Measurements from ENCODE around the gene CHRM1. TPM values are rescaled to one million over a fixed set of nuclear protein-coding genes. Genes with fewer than 3 reads are reported as not detected.

The CHRM1 gene
- total RNA-seq, 1 donor from 2014 or later, result not detected

DNA sequence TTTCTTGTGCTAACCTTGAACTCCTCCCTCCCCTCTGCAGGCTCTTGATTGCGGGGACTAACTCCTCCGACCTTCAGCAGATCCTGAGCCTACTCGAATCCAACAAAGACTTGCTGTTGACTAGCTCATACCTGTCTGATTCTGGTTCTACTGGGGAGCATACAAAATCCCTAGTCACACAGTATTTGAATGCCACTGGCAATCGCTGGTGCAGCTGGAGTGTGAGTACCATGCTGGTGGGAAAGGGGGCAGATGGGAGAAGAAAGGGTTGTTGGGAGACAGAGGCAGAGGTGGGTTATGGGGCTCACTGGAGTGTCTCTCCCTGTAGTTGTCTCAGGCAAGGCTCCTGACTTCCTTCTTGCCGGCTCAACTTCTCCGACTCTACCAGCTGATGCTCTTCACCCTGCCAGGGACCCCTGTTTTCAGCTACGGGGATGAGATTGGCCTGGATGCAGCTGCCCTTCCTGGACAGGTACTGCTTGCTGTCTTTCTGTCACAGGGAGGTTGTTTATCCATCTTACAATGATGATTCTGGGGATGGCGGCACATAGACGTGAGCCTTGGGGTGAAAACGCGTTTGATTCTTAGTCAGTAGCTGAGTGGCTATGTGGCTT lies 35.9 kb downstream of the CHRM1 start:
- Histone ChIP-seq H3K27me3 (ENCODE audit: control insufficient read depth, insufficient read depth, low read length) (no peaks in the 10 kb centered on the region), H3K4me3 (ENCODE audit: low read depth, low read length) (no peak overlapping the region), H3K36me3 (ENCODE audit: control insufficient read depth, insufficient read depth, low read length) (peaks cover 50% of the 10 kb centered on the region)
- DNase-seq (ENCODE audit: low read depth) (no peak), FAIRE-seq (no peak)
- no peak for TF ChIP-seq CTCF (IDR thresholded peaks at IDR 0.05; ENCODE audit: insufficient read depth, low read length, severe bottlenecking)

GRCh38 chr11:62883673-62884072 lies 37.5 kb downstream of the CHRM1 start:
- no peak for FAIRE-seq
- DNase-seq (ENCODE audit: low read depth), result no peak
- no peak for TF ChIP-seq CTCF (IDR thresholded peaks at IDR 0.05; ENCODE audit: insufficient read depth, low read length, severe bottlenecking)
- H3K36me3 ChIP-seq (ENCODE audit: control insufficient read depth, insufficient read depth, low read length), result peaks cover 49% of the 10 kb centered on the region
- H3K27me3 ChIP-seq (ENCODE audit: control insufficient read depth, insufficient read depth, low read length), result no peaks in the 10 kb centered on the region
- peak overlapping the region; percentile 85 for H3K4me3 ChIP-seq (ENCODE audit: low read depth, low read length)

DNA sequence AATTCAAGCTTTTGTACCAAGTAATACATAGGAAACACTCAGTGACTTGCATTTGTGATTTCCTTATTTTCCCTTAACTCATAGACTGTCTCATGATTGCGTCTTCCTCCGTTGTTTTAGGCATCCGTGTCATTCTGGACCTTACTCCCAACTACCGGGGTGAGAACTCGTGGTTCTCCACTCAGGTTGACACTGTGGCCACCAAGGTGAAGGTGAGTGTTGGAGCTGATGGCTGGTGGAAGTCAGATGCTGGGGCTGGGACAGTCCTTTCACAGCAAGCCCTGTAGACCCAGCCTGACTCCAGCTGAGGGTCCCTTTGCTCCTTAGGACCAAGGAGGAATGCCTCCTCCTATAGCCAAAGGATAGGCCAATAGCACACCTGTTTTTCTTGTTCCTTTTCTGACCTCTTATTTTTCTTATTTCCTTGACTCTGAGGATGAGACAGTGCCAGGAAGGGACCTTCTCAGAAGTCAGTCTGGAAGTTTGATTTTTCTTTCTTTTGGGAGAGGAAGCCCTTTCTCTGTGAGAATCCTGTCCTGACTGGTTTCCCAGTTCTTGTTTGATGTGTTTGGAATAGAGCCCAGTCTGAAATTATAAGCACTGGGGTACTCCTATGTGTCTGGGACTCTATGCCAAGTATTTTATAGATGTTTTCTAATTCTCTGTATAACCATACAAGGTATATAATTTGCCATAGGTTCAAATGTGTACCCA lies 38.2 kb downstream of the CHRM1 start:
- peak overlapping the region; percentile 85 for H3K4me3 ChIP-seq (ENCODE audit: low read depth, low read length)
- H3K27me3 ChIP-seq (ENCODE audit: control insufficient read depth, insufficient read depth, low read length), result no peaks in the 10 kb centered on the region
- TF ChIP-seq CTCF (IDR thresholded peaks at IDR 0.05; ENCODE audit: insufficient read depth, low read length, severe bottlenecking), result no peak
- peaks cover 43% of the 10 kb centered on the region for H3K36me3 ChIP-seq (ENCODE audit: control insufficient read depth, insufficient read depth, low read length)
- DNase-seq (ENCODE audit: low read depth), result no peak
- no peak for FAIRE-seq

DNA sequence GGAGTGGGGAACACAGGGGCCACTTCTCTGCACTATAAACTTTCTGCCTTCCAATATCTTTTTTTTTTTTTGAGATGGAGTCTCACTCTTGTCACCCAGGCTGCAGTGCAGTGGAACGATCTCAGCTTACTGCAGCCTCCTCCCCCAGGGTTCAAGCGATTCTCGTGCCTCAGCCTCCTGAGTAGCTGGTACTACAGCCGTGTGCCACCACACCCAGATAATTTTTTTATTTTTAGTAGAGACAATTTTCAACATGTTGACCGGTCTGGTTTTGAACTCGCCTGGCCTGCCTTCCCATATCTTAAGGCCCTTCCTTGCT lies 38.8 kb downstream of the CHRM1 start:
- FAIRE-seq, result no peak
- no peaks in the 10 kb centered on the region for H3K27me3 ChIP-seq (ENCODE audit: control insufficient read depth, insufficient read depth, low read length)
- peaks cover 39% of the 10 kb centered on the region for H3K36me3 ChIP-seq (ENCODE audit: control insufficient read depth, insufficient read depth, low read length)
- TF ChIP-seq CTCF (IDR thresholded peaks at IDR 0.05; ENCODE audit: insufficient read depth, low read length, severe bottlenecking), result no peak
- DNase-seq (ENCODE audit: low read depth), result no peak
- peak overlapping the region; percentile 85 for H3K4me3 ChIP-seq (ENCODE audit: low read depth, low read length)

- no peak for TF ChIP-seq CTCF (IDR thresholded peaks at IDR 0.05; ENCODE audit: insufficient read depth, low read length, severe bottlenecking)
- peaks cover 37% of the 10 kb centered on the region for H3K36me3 ChIP-seq (ENCODE audit: control insufficient read depth, insufficient read depth, low read length)
- FAIRE-seq (no peak), DNase-seq (ENCODE audit: low read depth) (peak; percentile 89)
- H3K27me3 ChIP-seq (ENCODE audit: control insufficient read depth, insufficient read depth, low read length), result no peaks in the 10 kb centered on the region
- H3K4me3 ChIP-seq (ENCODE audit: low read depth, low read length), result peak overlapping the region; percentile 85
Measured at GRCh38 chr11:62881579-62882430, 39.4 kb downstream of the CHRM1 start.

All from bronchial epithelial cell (primary cell).